H1 (cell line): ENCODE measurements around the gene TBX2. TPM values are rescaled to one million over a fixed set of nuclear protein-coding genes. Genes with fewer than 3 reads are reported as not detected.
A peak's percentile ranks its signal among the peaks of the same experiment; 100 is the strongest.

Source experiments
- CTCF ChIA-PET: fragments of 300-600 bp; sonication (Branson Sonifier 250); formaldehyde crosslinking; loops from one replicate; lab custom pipeline; 2021; ENCODE audit not compliant: partially characterized antibody; lab: Charles Lee
- POLR2A ChIA-PET: fragments of 300-600 bp; sonication (Branson Sonifier 250); formaldehyde crosslinking; loops from one replicate; lab custom pipeline; 2021; ENCODE audit warnings: inconsistent platforms; ENCODE audit not compliant: partially characterized antibody; lab: Charles Lee
- DNase-seq, 2 experiments: peaks; one replicate each; pipeline versions ENCODE4 v3.0.0 to v3.0.0-alpha.2; 2010 to 2022; ENCODE audit warnings: low spot score in 2 of 2, low read depth in 1 of 2, mixed read lengths in 1 of 2
- FAIRE-seq: peaks from 2 replicates; lab custom pipeline; 2011; peaks lifted over from hg19 to GRCh38; lab: Jason Lieb, UNC
- H2AFZ ChIP-seq: 2 replicates; pipeline ENCODE4 v1.8.1; 2012; ENCODE audit warnings: low read length, inconsistent platforms
- H2AK5ac ChIP-seq: 2 replicates; pipeline ENCODE4 v1.6.1; 2013; ENCODE audit warnings: low read depth, low read length
- H2BK120ac ChIP-seq: replicated peaks from 2 replicates; pipeline ENCODE3; 2013; ENCODE audit warnings: low read depth, low read length, inconsistent platforms
- H2BK12ac ChIP-seq: 2 replicates; pipeline ENCODE4 v1.6.1; 2013; ENCODE audit warnings: low read depth, low read length
- H2BK15ac ChIP-seq: 2 replicates; pipeline ENCODE4 v1.6.1; 2013; ENCODE audit warnings: low read length
- H2BK20ac ChIP-seq: 2 replicates; pipeline ENCODE4 v1.6.1; 2013; ENCODE audit warnings: low read length
- H2BK5ac ChIP-seq: 2 replicates; pipeline ENCODE4 v1.6.1; 2013; ENCODE audit warnings: low read depth, low read length
- H3K14ac ChIP-seq: 2 replicates; pipeline ENCODE4 v1.6.1; 2013; ENCODE audit warnings: inconsistent platforms; ENCODE audit not compliant: insufficient read length
- H3K18ac ChIP-seq: 2 replicates; pipeline ENCODE4 v1.6.1; 2013; ENCODE audit warnings: low read length; ENCODE audit errors: extremely low read depth
- H3K23ac ChIP-seq: 2 replicates; pipeline ENCODE4 v1.6.1; 2013; ENCODE audit warnings: inconsistent platforms; ENCODE audit not compliant: insufficient read length
- H3K23me2 ChIP-seq: 2 replicates; pipeline ENCODE4 v1.6.1; 2013; ENCODE audit warnings: low read depth, low read length
- H3K27ac ChIP-seq: 2 replicates; pipeline ENCODE4 v1.6.1; 2011; ENCODE audit warnings: low read depth, low read length, inconsistent platforms
- H3K27me3 ChIP-seq, 4 experiments: replicated peaks in 1 of 4; 1 replicate in 1 of 4; 2 replicates in 3 of 4; pipeline versions ENCODE4 v1.6.1 to v1.8.1; 2011 to 2013; ENCODE audit warnings: low read length in 3 of 4, mild to moderate bottlenecking in 3 of 4, inconsistent platforms in 2 of 4, mixed read lengths in 2 of 4, moderate library complexity in 1 of 4; ENCODE audit not compliant: control insufficient read depth in 3 of 4, insufficient read depth in 3 of 4; ENCODE audit errors: extremely low read depth in 1 of 4
- H3K36me3 ChIP-seq, 4 experiments: 2 replicates each; pipeline versions ENCODE4 v1.6.1 to v1.8.1; 2011 to 2013; ENCODE audit warnings: mild to moderate bottlenecking in 4 of 4, low read length in 3 of 4, moderate library complexity in 2 of 4, control low read depth in 1 of 4, inconsistent platforms in 1 of 4; ENCODE audit not compliant: insufficient read depth in 4 of 4, control insufficient read depth in 2 of 4
- H3K4ac ChIP-seq: replicated peaks from 2 replicates; pipeline ENCODE3; 2013; ENCODE audit warnings: low read length, low read depth, mixed read lengths, inconsistent platforms; ENCODE audit not compliant: insufficient read length
- H3K4me1 ChIP-seq, 4 experiments: replicated peaks in 1 of 4; 1 replicate in 1 of 4; 2 replicates in 3 of 4; pipeline versions ENCODE4 v1.6.1 to v1.8.1; 2011 to 2013; ENCODE audit warnings: low read length in 3 of 4, inconsistent platforms in 2 of 4, mixed read lengths in 1 of 4; ENCODE audit not compliant: insufficient read depth in 4 of 4, control insufficient read depth in 3 of 4
- H3K4me2 ChIP-seq, 2 experiments: 2 replicates each; pipeline versions ENCODE4 v1.6.1 to v1.8.1; 2011 to 2013; ENCODE audit warnings: low read depth in 2 of 2, low read length in 2 of 2, control low read depth in 1 of 2, inconsistent platforms in 1 of 2, mild to moderate bottlenecking in 1 of 2; ENCODE audit not compliant: insufficient read depth in 1 of 2
- H3K4me3 ChIP-seq, 4 experiments: fragments of 200-600, 300-600 bp in 1 of 4; sonication (generic), shearing (Covaris generic), sonication (Bioruptor Twin) in 1 of 4; 2 replicates each; pipeline versions ENCODE4 v1.5.1 to v1.8.1; 2011 to 2016; ENCODE audit warnings: low read length in 4 of 4, low read depth in 3 of 4, control low read depth in 2 of 4, inconsistent platforms in 2 of 4, mild to moderate bottlenecking in 2 of 4, mixed read lengths in 1 of 4, moderate library complexity in 1 of 4; ENCODE audit not compliant: insufficient read depth in 2 of 4; ENCODE audit errors: extremely low read depth in 1 of 4
- H3K56ac ChIP-seq: replicated peaks from 2 replicates; pipeline ENCODE3; 2013; ENCODE audit warnings: low read depth, mild to moderate bottlenecking, mixed read lengths, low read length, inconsistent platforms; ENCODE audit not compliant: insufficient read length
- H3K79me1 ChIP-seq: 2 replicates; pipeline ENCODE4 v1.6.1; 2013; ENCODE audit warnings: low read depth, low read length, control low read depth
- H3K79me2 ChIP-seq, 2 experiments: 2 replicates each; pipeline versions ENCODE4 v1.6.1 to v1.8.1; 2012 to 2013; ENCODE audit warnings: low read length in 2 of 2, mild to moderate bottlenecking in 2 of 2, inconsistent platforms in 1 of 2; ENCODE audit not compliant: insufficient read depth in 2 of 2, control insufficient read depth in 1 of 2
- H3K9ac ChIP-seq, 4 experiments: replicated peaks in 1 of 4; 1 replicate in 1 of 4; 2 replicates in 3 of 4; pipeline versions ENCODE4 v1.6.1 to v1.8.1; 2011 to 2013; ENCODE audit warnings: low read depth in 3 of 4, low read length in 3 of 4, control low read depth in 2 of 4, mild to moderate bottlenecking in 2 of 4, moderate library complexity in 2 of 4, inconsistent platforms in 1 of 4; ENCODE audit errors: extremely low read depth in 1 of 4
- H3K9me3 ChIP-seq, 2 experiments: 2 replicates each; pipeline versions ENCODE4 v1.6.1 to v1.8.1; 2012 to 2013; ENCODE audit warnings: mild to moderate bottlenecking in 2 of 2, moderate library complexity in 2 of 2, control low read depth in 1 of 2, inconsistent platforms in 1 of 2, low read depth in 1 of 2, low read length in 1 of 2, mixed read lengths in 1 of 2; ENCODE audit not compliant: insufficient read depth in 2 of 2
- H4K20me1 ChIP-seq, 2 experiments: replicated peaks in 1 of 2; 2 replicates each; pipeline versions ENCODE3 to v1.8.1; 2011 to 2013; ENCODE audit warnings: inconsistent platforms in 2 of 2, low read length in 2 of 2, mild to moderate bottlenecking in 1 of 2; ENCODE audit not compliant: insufficient read depth in 2 of 2, control insufficient read depth in 1 of 2
- H4K5ac ChIP-seq: 2 replicates; pipeline ENCODE4 v1.6.1; 2013; ENCODE audit warnings: low read length, low read depth, mixed read lengths, inconsistent platforms; ENCODE audit not compliant: insufficient read length
- H4K8ac ChIP-seq: 2 replicates; pipeline ENCODE4 v1.8.0; 2013; ENCODE audit warnings: mild to moderate bottlenecking, moderate library complexity, low read length, inconsistent platforms; ENCODE audit not compliant: insufficient read depth; ENCODE audit errors: extremely low read depth
- H4K91ac ChIP-seq: replicated peaks from 2 replicates; pipeline ENCODE3; 2013; ENCODE audit warnings: low read length, mixed read lengths, inconsistent platforms; ENCODE audit not compliant: insufficient read length
- ASH2L ChIP-seq: fragments of 200-600, 300-600 bp; sonication (generic); IDR thresholded peaks from one replicate; pipeline ENCODE4 v1.7.1; 2017; ENCODE audit warnings: low read length
- CHD2 ChIP-seq: IDR thresholded peaks from 2 replicates; pipeline ENCODE4 v1.6.1; 2012; ENCODE audit warnings: low read length, improper control_type of control experiment
- POLR2AphosphoS5 ChIP-seq: IDR thresholded peaks from 2 replicates; pipeline ENCODE4 v1.6.1; 2011; ENCODE audit warnings: low read depth, low read length
- WGBS, 2 experiments: shearing (Covaris generic) in 1 of 2; methylation state at CpG; one replicate each; pipeline versions ENCODE4 v1.1.6 to v1.1.7; 2013 to 2015; ENCODE audit warnings: low lambda C conversion rate in 2 of 2, mixed read lengths in 2 of 2, inconsistent platforms in 1 of 2, low coverage in 1 of 2, missing lambda C conversion rate in 1 of 2; ENCODE audit not compliant: insufficient replicate concordance in 2 of 2, insufficient coverage in 1 of 2, insufficient read length in 1 of 2; ENCODE audit errors: extremely low coverage in 1 of 2, missing lambda C conversion rate in 1 of 2; 5-methylcytosine and 5-hydroxymethylcytosine counted together
- polyA plus RNA-seq, 7 experiments: library from polyadenylated mRNA; depleted of rRNA in 3 of 7; stranded (reverse) in 5 of 7; unstranded in 2 of 7; fragments of >200 nt in 5 of 7; fragments of 200-250 nt in 2 of 7; gene quantifications; 1 replicate in 5 of 7; 2 replicates in 1 of 7; 4 replicates in 1 of 7; pipeline versions ENCODE4 v1.2.1 to v1.2.3, GENCODE V29; 2011 to 2013; ENCODE audit warnings: missing spikeins in 2 of 7, mixed read lengths in 2 of 7
- total RNA-seq: library from RNA; stranded (reverse); fragmentation: NEBNext Ultra II Directional; extraction: Animal tissue kit (Norgen Biotek cat#: 25700); gene quantifications from 2 replicates; pipeline ENCODE4 v1.2.1, GENCODE V29; 2021

TBX2 gene
- total and polyA plus RNA-seq, 2 of the 8 experiments (the other 6 are each of a cell fraction or from before 2014, with no cell fraction given), result not detected

- ChIA-PET POLR2A (interaction anchor here (1.1 kb wide), 1 partner anchor 45 kb away, joined by 3 read pairs; no protein-coding TSS in a partner anchor), CTCF (interaction anchor here (0.7 to 8.8 kb wide), 12 partner anchors 10 to 159 kb away, joined by 3 to 108 read pairs (median 5); partner anchors contain the start of gene TBX4)
- Histone ChIP-seq H3K4me3 (no peak overlapping the region), H2BK20ac (no peak overlapping the region), H3K18ac (no peak overlapping the region), H2BK15ac (no peak overlapping the region), H3K23ac (no peak overlapping the region), H3K79me2 (no peaks in the 10 kb centered on the region), H3K4me2 (no peak overlapping the region), H4K91ac (no peak overlapping the region), H3K56ac (no peak overlapping the region), H3K79me1 (no peaks in the 10 kb centered on the region), H4K8ac (no peak overlapping the region), H3K36me3 (no peaks in the 10 kb centered on the region), H4K5ac (no peak overlapping the region), H3K4me1 (peaks cover 0 to 16% (median 9%) of the 10 kb centered on the region in 4 experiments; a peak in 5 of 7 replicates), H3K27me3 (peaks cover 19 to 71% (median 63%) of the 10 kb centered on the region in 4 experiments), H2BK5ac (no peak overlapping the region), H2BK120ac (no peak overlapping the region), H4K20me1 (peaks cover 2 to 3% of the 10 kb centered on the region in 2 experiments), H3K27ac (no peak overlapping the region), H2BK12ac (no peak overlapping the region), H3K9ac (no peak overlapping the region), H3K4ac (no peak overlapping the region), H2AFZ (no peak overlapping the region), H3K14ac (no peak overlapping the region), H3K23me2 (peaks cover 18% of the 10 kb centered on the region), H3K9me3 (no peaks in the 10 kb centered on the region), H2AK5ac (no peak overlapping the region)
- 70% methylated on average over 5 of the region's 5 CpGs; no CpG with 5 or more reads in 1 of the 2 experiments for WGBS, 2 experiments
- FAIRE-seq (no peak), DNase-seq (peak in 1 of 2 experiments; percentile 20)
- TF ChIP-seq CHD2 (no peak), ASH2L (no peak), POLR2AphosphoS5 (no peak)
Observed at GRCh38 chr17:61414936-61415251, 15.3 kb downstream of the TBX2 start.
